A549 (cell line): ENCODE results near the gene CAMK4. TPM values are rescaled to one million over a fixed set of nuclear protein-coding genes. Genes with fewer than 3 reads are reported as not detected.

ENCODE experiments used
- ATAC-seq, 2 experiments: fragments of 200-7000 bp in 1 of 2; fragments of >200 bp in 1 of 2; cut with Nextera tagmentation in 1 of 2; cut with Tn5 transposase in 1 of 2; 3 replicates each; pipeline versions ENCODE4 v1.8.0 to v1.9.1; 2018 to 2020; ENCODE audit warnings: mild to moderate bottlenecking in 1 of 2, moderate library complexity in 1 of 2
- CTCF ChIA-PET: fragments of 300-600 bp; sonication (Branson Sonifier 250); formaldehyde crosslinking; extraction: SDS; loops from one replicate; lab custom pipeline; 2021; ENCODE audit warnings: antibody characterized with exemption, inconsistent platforms; lab: Yijun Ruan, JAX
- POLR2A ChIA-PET: fragments of 350-600 bp; formaldehyde crosslinking; extraction: SDS; loops from one replicate; lab custom pipeline; 2021; ENCODE audit warnings: antibody characterized with exemption, inconsistent platforms; lab: Yijun Ruan, JAX
- DNase-seq, 2 experiments: peaks; one replicate each; pipeline versions ENCODE4 v3.0.0 to v3.0.0-alpha.2; 2011 to 2016; ENCODE audit warnings: low read depth in 1 of 2, low spot score in 1 of 2
- FAIRE-seq: peaks from 2 replicates; lab custom pipeline; 2011; peaks lifted over from hg19 to GRCh38; lab: Jason Lieb, UNC
- H3K27ac ChIP-seq, 2 experiments: fragments of >200 bp; sonication (Bioruptor Twin); formaldehyde crosslinking; 3 replicates each; pipeline ENCODE4 v1.5.1; 2016 to 2017
- H3K4me1 ChIP-seq: fragments of >200 bp; sonication (Bioruptor Twin); formaldehyde crosslinking; 3 replicates; pipeline ENCODE4 v1.6.1; 2016
- H3K4me2 ChIP-seq: fragments of >200 bp; sonication (Bioruptor Twin); formaldehyde crosslinking; 3 replicates; pipeline ENCODE4 v1.6.1; 2016
- H3K4me3 ChIP-seq: fragments of >200 bp; sonication (Bioruptor Twin); formaldehyde crosslinking; 3 replicates; pipeline ENCODE4 v1.5.1; 2016
- H3K9me3 ChIP-seq: fragments of >200 bp; sonication (Bioruptor Twin); formaldehyde crosslinking; 3 replicates; pipeline ENCODE4 v1.6.1; 2016
- BHLHE40 ChIP-seq: IDR thresholded peaks from 2 replicates; pipeline ENCODE4 v1.6.1; 2012; ENCODE audit warnings: low read depth, low read length, inconsistent platforms
- CBX8 ChIP-seq: fragments of 200-600 bp; sonication (generic); IDR thresholded peaks from 2 replicates; pipeline ENCODE4 v1.6.1; 2016
- CHD4 ChIP-seq: fragments of 200-600 bp; sonication (generic); IDR thresholded peaks from 2 replicates; pipeline ENCODE4 v1.6.1; 2016; ENCODE audit warnings: antibody characterized with exemption, mild to moderate bottlenecking, borderline replicate concordance
- EHF ChIP-seq: fragments of 250-450 bp; sonication (Bioruptor Pico); IDR thresholded peaks from 2 replicates; pipeline ENCODE4 v1.5.0; 2020; ENCODE audit warnings: mild to moderate bottlenecking
- ELK1 ChIP-seq: fragments of 150-350 bp; IDR thresholded peaks from 2 replicates; pipeline ENCODE4 v1.6.1; 2014; ENCODE audit warnings: low read depth, mild to moderate bottlenecking, low read length
- ESRRA ChIP-seq: fragments of 150-350 bp; IDR thresholded peaks from 2 replicates; pipeline ENCODE4 v1.6.1; 2014; ENCODE audit warnings: mild to moderate bottlenecking, low read length, borderline replicate concordance
- FOSB ChIP-seq: fragments of 250-450 bp; sonication (Bioruptor Pico); IDR thresholded peaks from 2 replicates; pipeline ENCODE4 v1.5.0; 2020; ENCODE audit warnings: mild to moderate bottlenecking, moderate library complexity
- FOSL2 ChIP-seq, 2 experiments: fragments of 450-650 bp in 1 of 2; fragments of >200 bp in 1 of 2; sonication (Bioruptor Twin) in 1 of 2; formaldehyde crosslinking; IDR thresholded peaks; 2 replicates each; pipeline versions ENCODE4 v1.5.0 to v1.6.1; 2016 to 2020; ENCODE audit warnings: mild to moderate bottlenecking in 1 of 2, moderate library complexity in 1 of 2
- HDAC2 ChIP-seq: fragments of 200-600 bp; sonication (generic); IDR thresholded peaks from 2 replicates; pipeline ENCODE4 v1.6.1; 2016
- HOXA7 ChIP-seq: fragments of 250-450 bp; sonication (Bioruptor Pico); IDR thresholded peaks from 2 replicates; pipeline ENCODE4 v1.5.0; 2020; ENCODE audit warnings: mild to moderate bottlenecking, moderate library complexity
- KDM5A ChIP-seq: fragments of 200-600 bp; sonication (generic); IDR thresholded peaks from 2 replicates; pipeline ENCODE4 v1.6.1; 2016; ENCODE audit warnings: antibody characterized with exemption, mild to moderate bottlenecking
- NFE2L2 ChIP-seq: fragments of 150-350 bp; conservative IDR thresholded peaks from 2 replicates; pipeline ENCODE4 v1.6.1; 2014; ENCODE audit warnings: low read length
- NPAS2 ChIP-seq: fragments of 250-450 bp; sonication (Bioruptor Pico); IDR thresholded peaks from 2 replicates; pipeline ENCODE4 v1.8.0; 2022; ENCODE audit warnings: mild to moderate bottlenecking, moderate library complexity, borderline replicate concordance
- NR3C1 ChIP-seq: fragments of >200 bp; sonication (Bioruptor Twin); formaldehyde crosslinking; IDR thresholded peaks from 3 replicates; pipeline ENCODE4 v1.6.1; 2017
- POLR2A ChIP-seq: IDR thresholded peaks from 2 replicates; pipeline ENCODE4 v1.6.1; 2012; ENCODE audit warnings: mild to moderate bottlenecking, low read length
- RFX5 ChIP-seq: fragments of 450-650 bp; IDR thresholded peaks from 2 replicates; pipeline ENCODE4 v1.7.1; 2014; ENCODE audit warnings: antibody characterized with exemption, mild to moderate bottlenecking, moderate library complexity
- SMC3 ChIP-seq: fragments of >200 bp; sonication (Bioruptor Twin); formaldehyde crosslinking; IDR thresholded peaks from 3 replicates; pipeline ENCODE4 v1.6.1; 2018; ENCODE audit warnings: inconsistent platforms
- SREBF2 ChIP-seq: fragments of 450-650 bp; IDR thresholded peaks from 2 replicates; pipeline ENCODE4 v1.6.1; 2014; ENCODE audit warnings: mild to moderate bottlenecking, moderate library complexity
- TFCP2L1 ChIP-seq: fragments of 250-450 bp; sonication (Bioruptor Pico); IDR thresholded peaks from 2 replicates; pipeline ENCODE4 v1.5.0; 2021; ENCODE audit warnings: mild to moderate bottlenecking
- TP53 ChIP-seq: fragments of 250-450 bp; sonication (Bioruptor Pico); IDR thresholded peaks from 2 replicates; pipeline ENCODE4 v1.5.0; 2021; ENCODE audit warnings: mild to moderate bottlenecking, moderate library complexity
- ZC3H11A ChIP-seq: fragments of 450-650 bp; IDR thresholded peaks from 2 replicates; pipeline ENCODE4 v1.6.1; 2014; ENCODE audit warnings: antibody characterized with exemption, mild to moderate bottlenecking
- ZFP36 ChIP-seq: fragments of 450-650 bp; IDR thresholded peaks from 2 replicates; pipeline ENCODE4 v1.6.1; 2014; ENCODE audit warnings: borderline replicate concordance; ENCODE audit not compliant: partially characterized antibody
- WGBS: methylation state at CpG from one replicate; pipeline ENCODE4 v1.1.6; 2017; ENCODE audit errors: missing lambda C conversion rate; 5-methylcytosine and 5-hydroxymethylcytosine counted together
- polyA plus RNA-seq, 4 experiments: library from polyadenylated mRNA; depleted of rRNA in 3 of 4; stranded (reverse); fragments of >200 nt; fragmentation: RNase III in 1 of 4; extraction: RNeasy Plus Mini Kit Qiagen cat#74134 plus additional on column Dnase treatment in 1 of 4; gene quantifications; 2 replicates in 3 of 4; 3 replicates in 1 of 4; pipeline ENCODE4 v1.2.3, GENCODE V29; 2011 to 2017
- TF ChIP-seq, protein P1 (sequence below): IDR thresholded peaks from 2 replicates; pipeline ENCODE4 v1.6.1; 2012
- TF ChIP-seq, protein P2 (sequence below): fragments of 200-600 bp; sonication (generic); IDR thresholded peaks from 2 replicates; pipeline ENCODE4 v1.6.1; 2016; ENCODE audit warnings: antibody characterized with exemption, mild to moderate bottlenecking, moderate library complexity

Gene CAMK4
- polyA plus RNA-seq, 2 of the 4 experiments (the other 2 are of a cell fraction), result not detected

- FAIRE-seq (no peak), ATAC-seq (no peak), DNase-seq (no peak)
- POLR2A ChIA-PET, result no interaction called here
- H3K4me2 ChIP-seq, result no peak overlapping the region
- no peak for TF ChIP-seq ZFP36
- no peak for TF ChIP-seq ZC3H11A
- no peak for TF ChIP-seq FOSB (CRISPR knock-in tag)
- TF ChIP-seq, protein P1, sequence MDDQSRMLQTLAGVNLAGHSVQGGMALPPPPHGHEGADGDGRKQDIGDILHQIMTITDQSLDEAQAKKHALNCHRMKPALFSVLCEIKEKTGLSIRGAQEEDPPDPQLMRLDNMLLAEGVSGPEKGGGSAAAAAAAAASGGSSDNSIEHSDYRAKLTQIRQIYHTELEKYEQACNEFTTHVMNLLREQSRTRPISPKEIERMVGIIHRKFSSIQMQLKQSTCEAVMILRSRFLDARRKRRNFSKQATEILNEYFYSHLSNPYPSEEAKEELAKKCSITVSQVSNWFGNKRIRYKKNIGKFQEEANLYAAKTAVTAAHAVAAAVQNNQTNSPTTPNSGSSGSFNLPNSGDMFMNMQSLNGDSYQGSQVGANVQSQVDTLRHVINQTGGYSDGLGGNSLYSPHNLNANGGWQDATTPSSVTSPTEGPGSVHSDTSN, result no peak
- TF ChIP-seq, protein P2, sequence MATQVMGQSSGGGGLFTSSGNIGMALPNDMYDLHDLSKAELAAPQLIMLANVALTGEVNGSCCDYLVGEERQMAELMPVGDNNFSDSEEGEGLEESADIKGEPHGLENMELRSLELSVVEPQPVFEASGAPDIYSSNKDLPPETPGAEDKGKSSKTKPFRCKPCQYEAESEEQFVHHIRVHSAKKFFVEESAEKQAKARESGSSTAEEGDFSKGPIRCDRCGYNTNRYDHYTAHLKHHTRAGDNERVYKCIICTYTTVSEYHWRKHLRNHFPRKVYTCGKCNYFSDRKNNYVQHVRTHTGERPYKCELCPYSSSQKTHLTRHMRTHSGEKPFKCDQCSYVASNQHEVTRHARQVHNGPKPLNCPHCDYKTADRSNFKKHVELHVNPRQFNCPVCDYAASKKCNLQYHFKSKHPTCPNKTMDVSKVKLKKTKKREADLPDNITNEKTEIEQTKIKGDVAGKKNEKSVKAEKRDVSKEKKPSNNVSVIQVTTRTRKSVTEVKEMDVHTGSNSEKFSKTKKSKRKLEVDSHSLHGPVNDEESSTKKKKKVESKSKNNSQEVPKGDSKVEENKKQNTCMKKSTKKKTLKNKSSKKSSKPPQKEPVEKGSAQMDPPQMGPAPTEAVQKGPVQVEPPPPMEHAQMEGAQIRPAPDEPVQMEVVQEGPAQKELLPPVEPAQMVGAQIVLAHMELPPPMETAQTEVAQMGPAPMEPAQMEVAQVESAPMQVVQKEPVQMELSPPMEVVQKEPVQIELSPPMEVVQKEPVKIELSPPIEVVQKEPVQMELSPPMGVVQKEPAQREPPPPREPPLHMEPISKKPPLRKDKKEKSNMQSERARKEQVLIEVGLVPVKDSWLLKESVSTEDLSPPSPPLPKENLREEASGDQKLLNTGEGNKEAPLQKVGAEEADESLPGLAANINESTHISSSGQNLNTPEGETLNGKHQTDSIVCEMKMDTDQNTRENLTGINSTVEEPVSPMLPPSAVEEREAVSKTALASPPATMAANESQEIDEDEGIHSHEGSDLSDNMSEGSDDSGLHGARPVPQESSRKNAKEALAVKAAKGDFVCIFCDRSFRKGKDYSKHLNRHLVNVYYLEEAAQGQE, result no peak
- H3K27ac ChIP-seq, result no peak overlapping the region
- H3K4me3 ChIP-seq, result no peak overlapping the region
- CTCF ChIA-PET, result interaction anchor here (1.1 kb wide), 1 partner anchor 23 kb away, joined by 3 read pairs; no protein-coding TSS in a partner anchor
- no peaks in the 10 kb centered on the region for H3K9me3 ChIP-seq
- no peaks in the 10 kb centered on the region for H3K4me1 ChIP-seq
- 0% methylated on average over 1 of the region's 1 CpG for WGBS
Measured at GRCh38 chr5:111320953-111321352, 96.8 kb downstream of the CAMK4 start.

DNA sequence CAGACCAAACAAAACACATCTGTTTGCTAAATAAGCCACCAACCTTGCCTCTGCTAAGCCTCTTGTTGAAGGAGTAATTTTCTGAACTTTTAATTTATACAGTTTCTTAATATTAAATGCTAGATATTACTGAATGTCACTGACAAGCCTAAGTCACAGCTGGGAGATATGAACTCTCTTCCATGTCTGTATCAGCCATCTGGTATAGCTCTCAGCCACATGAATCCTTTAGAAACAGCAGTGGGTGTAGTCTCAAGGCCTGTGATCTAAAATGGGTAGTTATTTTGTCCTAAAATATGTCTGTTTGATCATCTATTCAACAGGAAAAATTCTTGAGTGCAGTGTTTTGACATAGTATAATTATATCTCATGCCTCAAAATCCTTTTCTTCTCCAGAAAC is 97.2 kb downstream of the CAMK4 start:
- H3K4me1 ChIP-seq, result no peaks in the 10 kb centered on the region
- TF ChIP-seq NFE2L2, result no peak
- no peak for TF ChIP-seq NPAS2
- TF ChIP-seq ESRRA, result no peak
- TF ChIP-seq HDAC2, result no peak
- TF ChIP-seq KDM5A, result no peak
- TF ChIP-seq, protein P1, result no peak
- no peak for TF ChIP-seq ELK1
- TF ChIP-seq RFX5, result no peak
- TF ChIP-seq BHLHE40, result no peak
- no peak for TF ChIP-seq TFCP2L1 (CRISPR knock-in tag)
- no peak overlapping the region for H3K4me2 ChIP-seq
- ChIA-PET POLR2A (no interaction called here), CTCF (interaction anchor here (1.1 kb wide), 1 partner anchor 23 kb away, joined by 3 read pairs; no protein-coding TSS in a partner anchor)
- H3K27ac ChIP-seq, result no peak overlapping the region
- no peak overlapping the region for H3K4me3 ChIP-seq
- no peak for ATAC-seq
- no peak for FAIRE-seq
- H3K9me3 ChIP-seq, result no peaks in the 10 kb centered on the region
- no peak for DNase-seq

DNA sequence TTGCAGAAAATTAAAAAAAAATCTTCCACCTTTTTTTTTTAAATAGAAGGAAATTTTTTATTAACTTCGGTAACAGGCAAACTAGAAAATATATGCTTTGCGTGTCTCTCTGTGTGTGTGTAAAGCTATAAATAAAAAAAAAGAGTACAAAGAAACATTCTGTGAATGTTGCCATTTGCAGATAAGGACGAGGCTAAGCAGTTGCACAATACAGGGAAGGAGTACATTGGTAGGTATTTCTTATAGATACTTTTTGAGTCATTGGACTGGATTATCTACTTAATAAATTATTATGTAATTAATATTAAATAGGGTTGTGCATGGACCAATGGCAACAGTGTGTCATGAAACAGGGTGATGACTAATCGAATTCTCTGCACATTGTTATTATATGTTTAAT is 102.4 kb downstream of the CAMK4 start:
- H3K27ac ChIP-seq, result no peak overlapping the region
- H3K4me3 ChIP-seq, result no peak overlapping the region
- POLR2A ChIA-PET, result no interaction called here
- TF ChIP-seq CBX8 (no peak), HOXA7 (CRISPR knock-in tag) (no peak), POLR2A (no peak), EHF (no peak), TP53 (CRISPR knock-in tag) (no peak), NFE2L2 (no peak), NR3C1 (no peak), RFX5 (no peak), FOSL2 (IDR thresholded peaks at IDR 0.05) (no peak), FOSL2 (CRISPR knock-in tag; IDR thresholded peaks at IDR 0.05) (no peak), SREBF2 (no peak), SMC3 (no peak), CHD4 (no peak)
- TF ChIP-seq, protein P1, result no peak
- TF ChIP-seq, all 56 proteins: peak for 0
- no peak for DNase-seq
- H3K4me1 ChIP-seq, result no peaks in the 10 kb centered on the region
- no peak for ATAC-seq
- no peak overlapping the region for H3K4me2 ChIP-seq
- CTCF ChIA-PET, result no interaction called here
- no peaks in the 10 kb centered on the region for H3K9me3 ChIP-seq
- no peak for FAIRE-seq
- 34% methylated on average over 4 of the region's 4 CpGs for WGBS
